GM12878 (cell line): ENCODE results near the gene NUP50. TPM values are rescaled to one million over a fixed set of nuclear protein-coding genes. Genes with fewer than 3 reads are reported as not detected.

Experiments
- ATF7 ChIP-seq: fragments of 450-650 bp; IDR thresholded peaks from 2 replicates; pipeline ENCODE4 v1.6.1; 2016; ENCODE audit warnings: low read depth, mild to moderate bottlenecking
- CHD2 ChIP-seq: IDR thresholded peaks from 2 replicates; pipeline ENCODE4 v1.6.1; 2011; ENCODE audit warnings: low read depth, low read length, improper control_type of control experiment, borderline replicate concordance
- CREM ChIP-seq: IDR thresholded peaks from 2 replicates; pipeline ENCODE4 v1.6.1; 2014; ENCODE audit warnings: antibody characterized with exemption, low read depth
- FOXK2 ChIP-seq: fragments of 450-650 bp; IDR thresholded peaks from 2 replicates; pipeline ENCODE4 v1.6.1; 2017; ENCODE audit warnings: mild to moderate bottlenecking, moderate library complexity
- HDGF ChIP-seq: fragments of 450-650 bp; IDR thresholded peaks from 2 replicates; pipeline ENCODE4 v1.6.1; 2016; ENCODE audit warnings: antibody characterized with exemption
- KLF5 ChIP-seq: fragments of 450-650 bp; IDR thresholded peaks from 2 replicates; pipeline ENCODE4 v1.6.1; 2014; ENCODE audit warnings: mild to moderate bottlenecking; ENCODE audit not compliant: partially characterized antibody
- LARP7 ChIP-seq: fragments of 450-650 bp; IDR thresholded peaks from 2 replicates; pipeline ENCODE4 v1.6.1; 2017; ENCODE audit warnings: mild to moderate bottlenecking
- MXI1 ChIP-seq: fragments of 150-350 bp; IDR thresholded peaks from 2 replicates; pipeline ENCODE4 v1.6.1; 2011; ENCODE audit warnings: low read depth, mild to moderate bottlenecking, inconsistent platforms, low read length, improper control_type of control experiment
- MYC ChIP-seq: IDR thresholded peaks from 2 replicates; pipeline ENCODE4 v1.6.1; 2011; ENCODE audit warnings: mild to moderate bottlenecking, low read length, moderate library complexity, inconsistent platforms; ENCODE audit not compliant: insufficient read depth, insufficient replicate concordance, insufficient read length, severe bottlenecking
- NR2C1 ChIP-seq: fragments of 450-650 bp; IDR thresholded peaks from 2 replicates; pipeline ENCODE4 v1.6.1; 2017; ENCODE audit warnings: antibody characterized with exemption, mild to moderate bottlenecking, moderate library complexity
- NR2F1 ChIP-seq: fragments of 450-650 bp; conservative IDR thresholded peaks from 2 replicates; pipeline ENCODE4 v1.6.1; 2017; ENCODE audit warnings: mild to moderate bottlenecking
- NRF1 ChIP-seq: conservative IDR thresholded peaks from 2 replicates; pipeline ENCODE4 v1.6.1; 2011; ENCODE audit warnings: mild to moderate bottlenecking, low read depth, low read length, improper control_type of control experiment
- POLR2A ChIP-seq: IDR thresholded peaks from 2 replicates; pipeline ENCODE4 v1.6.1; 2011; ENCODE audit warnings: low read depth, mild to moderate bottlenecking, low read length
- POLR2AphosphoS2 ChIP-seq: IDR thresholded peaks from 2 replicates; pipeline ENCODE4 v1.6.1; 2011; ENCODE audit warnings: low read depth, mild to moderate bottlenecking, low read length, improper control_type of control experiment, moderate library complexity
- POLR2AphosphoS5 ChIP-seq: IDR thresholded peaks from 2 replicates; pipeline ENCODE4 v1.6.1; 2011; ENCODE audit warnings: mild to moderate bottlenecking, low read length, inconsistent platforms
- RUNX3 ChIP-seq: IDR thresholded peaks from 2 replicates; pipeline ENCODE4 v1.6.1; 2012; ENCODE audit warnings: low read length, inconsistent platforms
- SREBF2 ChIP-seq: IDR thresholded peaks from 2 replicates; pipeline ENCODE4 v1.6.1; 2012; ENCODE audit warnings: mild to moderate bottlenecking, low read length
- polyA plus RNA-seq, 11 experiments: library from polyadenylated mRNA; depleted of rRNA in 4 of 11; unstranded in 6 of 11; stranded (reverse) in 5 of 11; fragments of >200 nt; fragmentation: Nextera tagmentation in 4 of 11; fragmentation: Illumina TruSeq in 1 of 11; extraction: Ambion mirVana in 4 of 11; extraction: Trizol in 1 of 11; gene quantifications; 1 replicate in 1 of 11; 2 replicates in 10 of 11; pipeline versions ENCODE4 v1.2.1 to v1.2.3, GENCODE V29; 2011 to 2016; ENCODE audit warnings: inconsistent platforms in 2 of 11, missing spikeins in 2 of 11, low read depth in 1 of 11
- total RNA-seq, 4 experiments: library from RNA; depleted of rRNA in 3 of 4; stranded (reverse); fragments of >200 nt in 3 of 4; fragmentation: Illumina TruSeq in 1 of 4; extraction: Trizol in 1 of 4; gene quantifications; 2 replicates each; pipeline versions ENCODE4 v1.2.1 to v1.2.3, GENCODE V29; 2013 to 2021
- TF ChIP-seq, protein P1 (sequence below): IDR thresholded peaks from 2 replicates; pipeline ENCODE4 v1.6.1; 2012; ENCODE audit warnings: low read depth, low read length, improper control_type of control experiment
- TF ChIP-seq, protein P2 (sequence below): IDR thresholded peaks from 2 replicates; pipeline ENCODE4 v1.6.1; 2011; ENCODE audit warnings: borderline replicate concordance, low read depth, mild to moderate bottlenecking, moderate library complexity, mixed read lengths, low read length; ENCODE audit not compliant: insufficient read depth; ENCODE audit errors: extremely low read length

Gene NUP50
- total and polyA plus RNA-seq, 10 of the 15 experiments (the other 5 are each of a cell fraction or from before 2014, with no cell fraction given), result 36.8 to 125 (median 78.8) TPM

DNA sequence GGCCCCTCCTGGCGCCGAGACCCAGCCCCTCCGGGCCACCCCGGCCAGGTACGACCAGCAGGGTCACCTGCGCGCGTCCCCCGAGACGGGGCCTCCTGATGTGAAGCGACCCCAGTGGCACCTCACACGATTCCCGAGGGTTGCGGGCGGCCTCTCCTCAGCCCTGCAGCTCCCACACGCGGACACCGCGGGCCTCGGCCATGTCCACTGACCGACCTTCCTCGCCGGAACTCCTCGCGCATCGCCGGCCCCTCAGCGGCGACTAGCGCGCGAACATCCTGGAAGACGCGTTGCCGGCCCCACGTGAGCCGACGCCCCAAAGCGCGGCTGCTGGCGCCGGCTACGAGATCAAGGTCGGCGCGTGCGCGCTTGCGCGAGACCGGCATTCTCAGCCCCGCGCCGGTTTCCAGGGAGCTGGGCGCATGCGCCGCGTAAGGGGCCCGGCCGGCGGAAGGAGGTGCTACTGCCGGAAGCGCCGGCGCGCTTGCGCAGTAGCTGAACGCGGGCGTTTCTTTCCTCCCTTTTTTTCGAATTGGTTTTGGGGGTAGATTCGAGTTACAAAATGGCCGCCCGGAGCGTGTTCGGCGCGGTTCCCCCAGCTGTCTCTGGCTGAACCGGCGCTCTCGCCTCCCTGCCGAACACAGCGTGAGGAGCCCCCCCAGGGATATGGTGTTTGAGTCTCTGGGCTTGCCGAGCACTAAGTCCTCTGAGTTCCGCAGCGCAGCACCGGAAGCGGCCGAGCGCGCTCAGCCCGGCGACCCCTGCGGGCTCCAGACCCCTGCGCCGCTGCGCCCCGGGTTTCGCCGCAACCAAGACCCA is at the start of gene NUP50 (continued):
- TF ChIP-seq, protein P1, sequence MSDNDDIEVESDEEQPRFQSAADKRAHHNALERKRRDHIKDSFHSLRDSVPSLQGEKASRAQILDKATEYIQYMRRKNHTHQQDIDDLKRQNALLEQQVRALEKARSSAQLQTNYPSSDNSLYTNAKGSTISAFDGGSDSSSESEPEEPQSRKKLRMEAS, result peak; percentile 97
- TF ChIP-seq MYC, result peak; percentile 43
- TF ChIP-seq CREM, result peak; percentile 21; the same call in 1 of the 2 replicates
- 0 out of 2 replicates have a peak, but pooled peaks have one; percentile 34 for TF ChIP-seq HDGF
- TF ChIP-seq NRF1, result peak; percentile 93
- no peak for TF ChIP-seq ATF7
- peak; percentile 99 for TF ChIP-seq MXI1
- peak; percentile 56 for TF ChIP-seq KLF5
- peak; percentile 99 for TF ChIP-seq POLR2A
- 0 out of 2 replicates have a peak, but pooled peaks have one; percentile 5 for TF ChIP-seq NR2C1
- peak; percentile 87 for TF ChIP-seq POLR2AphosphoS5
- no peak for TF ChIP-seq FOXK2
- TF ChIP-seq SREBF2, result peak; percentile 39; the same call in 1 of the 2 replicates
- TF ChIP-seq RUNX3, result peak; percentile 30; the same call in 1 of the 2 replicates
- peak; percentile 41 for TF ChIP-seq NR2F1
- TF ChIP-seq POLR2AphosphoS2, result peak; percentile 64; the same call in 1 of the 2 replicates
- TF ChIP-seq, protein P2, sequence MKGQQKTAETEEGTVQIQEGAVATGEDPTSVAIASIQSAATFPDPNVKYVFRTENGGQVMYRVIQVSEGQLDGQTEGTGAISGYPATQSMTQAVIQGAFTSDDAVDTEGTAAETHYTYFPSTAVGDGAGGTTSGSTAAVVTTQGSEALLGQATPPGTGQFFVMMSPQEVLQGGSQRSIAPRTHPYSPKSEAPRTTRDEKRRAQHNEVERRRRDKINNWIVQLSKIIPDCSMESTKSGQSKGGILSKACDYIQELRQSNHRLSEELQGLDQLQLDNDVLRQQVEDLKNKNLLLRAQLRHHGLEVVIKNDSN, result peak; percentile 86
- TF ChIP-seq LARP7, result peak; percentile 68
- TF ChIP-seq CHD2, result peak; percentile 71; the same call in 1 of the 2 replicates
